ENCODE data around the gene CTSH. TPM values are rescaled to one million over a fixed set of nuclear protein-coding genes. Genes with fewer than 3 reads are reported as not detected.

The CTSH gene
- total RNA-seq, 2 experiments from 2014 or later, result 11.1 to 11.4 TPM

DNA sequence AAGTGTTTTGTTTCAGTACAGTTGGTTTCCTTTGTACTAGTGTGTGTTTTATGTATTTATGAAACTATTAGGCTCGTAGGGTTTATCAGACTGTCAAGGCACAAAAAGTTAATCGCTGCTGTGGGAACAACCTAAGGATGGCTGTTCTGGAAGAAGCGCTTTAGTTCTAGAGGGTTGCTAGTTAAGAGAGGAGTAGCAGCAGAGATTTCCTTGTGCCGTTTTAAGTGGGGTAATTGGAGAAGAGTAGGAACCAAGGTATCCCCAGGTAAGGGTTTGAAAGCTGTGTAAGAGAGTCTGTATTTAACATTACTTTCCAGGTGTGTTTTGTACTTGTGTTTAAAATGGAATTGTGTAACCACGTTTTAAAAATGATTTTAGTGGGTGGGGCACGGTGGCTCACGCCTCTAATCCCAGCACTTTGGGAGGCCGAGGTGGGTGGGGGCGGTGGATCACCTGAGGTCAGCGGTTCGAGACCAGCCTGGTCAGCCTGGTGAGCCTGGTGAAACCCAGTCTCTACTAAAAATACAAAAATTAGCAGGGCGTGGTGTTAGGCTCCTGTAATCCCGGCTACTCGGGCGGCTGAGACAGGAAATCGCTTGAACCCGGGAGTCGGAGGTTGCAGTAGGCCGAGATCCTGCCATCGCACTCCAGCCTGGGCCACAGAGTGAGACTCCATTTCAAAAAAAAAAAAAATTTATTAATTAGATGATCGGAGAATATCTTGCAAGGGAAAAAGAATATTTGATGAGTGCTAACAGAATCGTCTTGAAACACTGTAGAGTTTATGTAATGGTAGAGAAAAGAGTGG, 69.5 kb downstream of the CTSH start:
- Mint-ChIP-seq H3K4me3 (peak overlapping the region; percentile 100), H3K4me1 (ENCODE audit: low read depth) (peaks cover 70% of the 10 kb centered on the region), H3K27me3 (no peaks in the 10 kb centered on the region), H3K36me3 (ENCODE audit: low read depth) (peaks cover 57% of the 10 kb centered on the region), H3K9me3 (no peaks in the 10 kb centered on the region), H3K27ac (peak overlapping the region; percentile 100)
- peaks cover 17% of the 10 kb centered on the region for H3K36me3 ChIP-seq (ENCODE audit: insufficient read depth, low read length)
- ChIA-PET CTCF (no interaction called here), POLR2A (interaction anchor here (3.1 kb wide), 1 partner anchor 26 kb away, joined by 13 read pairs; no protein-coding TSS in a partner anchor)
- H3K4me3 ChIP-seq (ENCODE audit: low read length), result peak overlapping the region; percentile 98
- no peak overlapping the region for H3K27ac ChIP-seq (ENCODE audit: low read depth in 1 of 2, low read length in 2 of 2)
- H3K4me1 ChIP-seq (ENCODE audit: insufficient read depth, low read length), result peaks cover 44% of the 10 kb centered on the region
- no peaks in the 10 kb centered on the region for H3K27me3 ChIP-seq (ENCODE audit: control insufficient read depth in 1 of 2, insufficient read depth in 2 of 2, low read length in 2 of 2)
- TF ChIP-seq, protein P1, sequence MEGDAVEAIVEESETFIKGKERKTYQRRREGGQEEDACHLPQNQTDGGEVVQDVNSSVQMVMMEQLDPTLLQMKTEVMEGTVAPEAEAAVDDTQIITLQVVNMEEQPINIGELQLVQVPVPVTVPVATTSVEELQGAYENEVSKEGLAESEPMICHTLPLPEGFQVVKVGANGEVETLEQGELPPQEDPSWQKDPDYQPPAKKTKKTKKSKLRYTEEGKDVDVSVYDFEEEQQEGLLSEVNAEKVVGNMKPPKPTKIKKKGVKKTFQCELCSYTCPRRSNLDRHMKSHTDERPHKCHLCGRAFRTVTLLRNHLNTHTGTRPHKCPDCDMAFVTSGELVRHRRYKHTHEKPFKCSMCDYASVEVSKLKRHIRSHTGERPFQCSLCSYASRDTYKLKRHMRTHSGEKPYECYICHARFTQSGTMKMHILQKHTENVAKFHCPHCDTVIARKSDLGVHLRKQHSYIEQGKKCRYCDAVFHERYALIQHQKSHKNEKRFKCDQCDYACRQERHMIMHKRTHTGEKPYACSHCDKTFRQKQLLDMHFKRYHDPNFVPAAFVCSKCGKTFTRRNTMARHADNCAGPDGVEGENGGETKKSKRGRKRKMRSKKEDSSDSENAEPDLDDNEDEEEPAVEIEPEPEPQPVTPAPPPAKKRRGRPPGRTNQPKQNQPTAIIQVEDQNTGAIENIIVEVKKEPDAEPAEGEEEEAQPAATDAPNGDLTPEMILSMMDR (IDR thresholded peaks at IDR 0.05), result no peak
- peak in 2 of 14 experiments; percentile 21 to 30 for DNase-seq
- H3K9me3 ChIP-seq (ENCODE audit: control insufficient read depth in 1 of 2, insufficient read depth in 1 of 2, low read length in 2 of 2), result no peaks in the 10 kb centered on the region
- no peak for ATAC-seq (ENCODE audit: poor library complexity)
- intact Hi-C loops (cut with DNase I, micrococcal nuclease), result loop anchor here (10.0 kb wide), 2 partner anchors 121 to 1801 kb away; partner anchors contain the start of gene TSPAN3 (in 1 of the 2)

DNA sequence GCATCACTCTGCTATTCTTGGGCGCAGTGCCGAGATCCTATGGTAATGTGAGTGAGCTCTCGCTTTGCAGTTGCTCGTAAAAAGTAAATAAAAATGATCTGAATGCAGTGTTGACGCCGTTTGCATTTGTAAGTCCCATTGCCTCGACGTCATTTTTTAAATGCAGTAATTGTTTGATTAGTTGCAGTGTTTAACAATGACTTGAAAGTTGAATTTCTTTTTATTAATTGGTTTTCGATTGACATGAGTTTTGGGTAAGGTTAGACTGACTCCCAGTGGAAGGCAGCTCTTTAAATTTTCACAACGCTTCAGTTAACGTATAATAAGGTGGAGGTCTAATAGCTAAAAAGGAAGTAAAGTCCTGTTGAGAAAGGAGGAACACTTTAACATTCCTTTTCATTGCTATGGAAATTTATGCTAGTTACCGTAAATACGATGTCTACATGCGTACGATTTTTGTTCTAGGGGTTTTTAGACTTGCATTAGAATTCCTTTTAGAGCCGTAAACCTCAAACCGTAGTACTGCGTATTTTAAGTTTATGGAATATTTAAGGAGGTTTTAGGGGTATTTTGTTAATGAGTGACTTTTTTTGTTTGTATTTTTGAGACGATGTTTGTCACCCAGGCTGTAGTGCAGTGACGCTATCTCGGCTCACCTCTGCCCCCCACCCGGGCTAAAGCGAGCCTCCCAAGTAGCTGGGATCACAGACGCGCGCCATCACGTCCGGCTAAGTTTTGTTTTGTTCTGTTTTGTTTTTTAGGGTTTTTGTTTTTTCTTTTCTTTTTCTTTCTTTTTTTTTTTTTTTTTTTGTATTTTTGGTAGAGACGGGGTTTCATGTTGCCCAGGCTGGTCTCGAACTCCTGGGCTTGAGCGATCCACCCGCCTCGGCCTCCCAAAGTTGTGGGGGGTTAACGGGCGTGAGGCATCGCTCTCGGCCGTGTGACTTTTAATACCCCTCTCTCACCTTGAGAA, 70.8 kb downstream of the CTSH start:
- TF ChIP-seq, protein P1 (IDR thresholded peaks at IDR 0.05), result peak; percentile 22
- H3K27ac ChIP-seq (ENCODE audit: low read depth in 1 of 2, low read length in 2 of 2), result peak overlapping the region; percentile 100
- Mint-ChIP-seq H3K27me3 (no peaks in the 10 kb centered on the region), H3K9me3 (no peaks in the 10 kb centered on the region), H3K27ac (peak overlapping the region; percentile 100), H3K4me3 (peak overlapping the region; percentile 100), H3K36me3 (ENCODE audit: low read depth) (peaks cover 45% of the 10 kb centered on the region), H3K4me1 (ENCODE audit: low read depth) (peaks cover 58% of the 10 kb centered on the region)
- no peaks in the 10 kb centered on the region for H3K9me3 ChIP-seq (ENCODE audit: control insufficient read depth in 1 of 2, insufficient read depth in 1 of 2, low read length in 2 of 2)
- peak; percentile 2 for ATAC-seq (ENCODE audit: poor library complexity)
- H3K36me3 ChIP-seq (ENCODE audit: insufficient read depth, low read length), result peaks cover 10% of the 10 kb centered on the region
- DNase-seq, result peak in 13 of 14 experiments; percentile 9 to 71 (median 31)
- POLR2A ChIA-PET, result interaction anchor here (0.8 to 3.6 kb wide), 22 partner anchors 9 to 1049 kb away, joined by 3 to 17 read pairs (median 6); partner anchors contain the start of genes CHRNA5, CTSH, DNAJA4 and IREB2
- CTCF ChIA-PET, result interaction anchor here (0.7 to 1.8 kb wide), 8 partner anchors 8 to 436 kb away, joined by 3 to 8 read pairs (median 5); partner anchors contain the start of gene ADAMTS7
- peaks cover 38% of the 10 kb centered on the region for H3K4me1 ChIP-seq (ENCODE audit: insufficient read depth, low read length)
- intact Hi-C loops (cut with DNase I, micrococcal nuclease), result loop anchor here (1.0 to 10.0 kb wide), 6 partner anchors 11 to 1799 kb away; partner anchors contain the start of genes IREB2 (in 1 of the 2) and TSPAN3 (in 1 of the 2)
- H3K27me3 ChIP-seq (ENCODE audit: control insufficient read depth in 1 of 2, insufficient read depth in 2 of 2, low read length in 2 of 2), result no peaks in the 10 kb centered on the region
- peak overlapping the region; percentile 98 for H3K4me3 ChIP-seq (ENCODE audit: low read length)

Measured in CD4-positive, alpha-beta T cell (primary cell).